T-helper 17 cell (primary cell): ENCODE measurements around the gene KDR. TPM values are rescaled to one million over a fixed set of nuclear protein-coding genes. Genes with fewer than 3 reads are reported as not detected.

Source experiments
- ATAC-seq: fragments of 150-1000 bp; cut with Tn5 transposase; 2 replicates; pipeline ENCODE4 v1.10.0; 2021; ENCODE audit warnings: mild to moderate bottlenecking, moderate library complexity
- DNase-seq, 3 donors: peaks; one replicate each; pipeline versions ENCODE4 v3.0.0 to v3.0.0-alpha.2; 2020 to 2021
- H3K9me3 ChIP-seq: one replicate; pipeline ENCODE4 v1.7.0; 2013; ENCODE audit warnings: low read length, mild to moderate bottlenecking; ENCODE audit not compliant: control insufficient read depth, poor library complexity, severe bottlenecking
- H3K27ac Mint-ChIP-seq: one replicate; pipeline ENCODE4 v1.8.0; 2022; ENCODE audit warnings: mild to moderate bottlenecking, moderate library complexity, mixed read lengths
- H3K27me3 Mint-ChIP-seq: one replicate; pipeline ENCODE4 v1.8.0; 2022; ENCODE audit warnings: mixed read lengths
- H3K36me3 Mint-ChIP-seq: one replicate; pipeline ENCODE4 v1.8.0; 2022; ENCODE audit warnings: low read depth, mixed read lengths
- H3K4me1 Mint-ChIP-seq: one replicate; pipeline ENCODE4 v1.8.0; 2022; ENCODE audit warnings: mild to moderate bottlenecking, mixed read lengths
- H3K4me3 Mint-ChIP-seq: one replicate; pipeline ENCODE4 v1.8.0; 2022; ENCODE audit warnings: mild to moderate bottlenecking, moderate library complexity, mixed read lengths
- total RNA-seq, 4 donors: library from RNA in 2 of 4; stranded (reverse) in 2 of 4; gene quantifications; one replicate each; pipeline ENCODE4 v1.2.3 and lab custom pipeline; 2022 to 2026

The KDR gene
- total RNA-seq, 2 donors from 2014 or later = not detected

DNA sequence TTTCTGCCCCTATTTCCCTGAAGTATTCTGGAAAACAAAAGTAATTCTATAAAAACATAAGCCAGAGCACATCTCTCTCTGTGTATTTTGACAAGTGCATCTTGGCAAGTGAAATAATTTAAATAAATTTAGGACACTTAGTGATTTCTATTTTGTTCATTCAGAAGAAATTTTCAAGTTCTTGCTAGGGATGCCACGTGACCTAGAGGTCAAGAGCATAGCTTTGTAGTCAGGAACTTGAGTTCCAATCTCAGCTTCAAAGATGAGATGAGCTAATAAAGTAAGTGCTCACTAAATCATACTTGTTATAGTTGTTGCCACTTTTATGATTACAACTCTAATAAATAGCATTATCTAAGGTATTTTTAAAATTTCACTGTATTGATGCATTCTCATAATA is 13.8 kb downstream of the KDR start:
- Mint-ChIP-seq H3K27ac (no peak overlapping the region), H3K36me3 (no peaks in the 10 kb centered on the region), H3K4me1 (no peaks in the 10 kb centered on the region), H3K4me3 (no peak overlapping the region), H3K27me3 (no peaks in the 10 kb centered on the region)
- ATAC-seq = no peak
- DNase-seq = no peak
- no peaks in the 10 kb centered on the region for H3K9me3 ChIP-seq

DNA sequence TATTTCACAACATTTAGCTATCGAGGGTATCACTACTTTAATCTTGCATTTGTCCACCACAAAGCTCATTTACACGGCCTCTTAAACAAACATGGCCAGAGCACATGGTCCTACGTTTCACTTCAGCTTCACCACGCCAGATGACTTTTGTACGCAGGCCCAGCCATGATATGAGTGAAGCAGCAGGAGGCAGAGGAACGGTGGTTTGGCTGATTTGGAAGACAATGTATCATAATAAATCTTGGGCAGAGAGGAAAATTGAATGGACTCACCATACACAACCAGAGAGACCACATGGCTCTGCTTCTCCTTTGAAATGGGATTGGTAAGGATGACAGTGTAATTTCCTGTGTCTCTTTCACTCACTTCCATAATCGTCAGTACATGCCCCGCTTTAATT is 15.3 kb downstream of the KDR start:
- no peak for ATAC-seq
- H3K4me1 Mint-ChIP-seq = no peaks in the 10 kb centered on the region
- H3K27ac Mint-ChIP-seq = no peak overlapping the region
- H3K27me3 Mint-ChIP-seq = no peaks in the 10 kb centered on the region
- no peak overlapping the region for H3K4me3 Mint-ChIP-seq
- DNase-seq = no peak
- H3K9me3 ChIP-seq = no peaks in the 10 kb centered on the region
- no peaks in the 10 kb centered on the region for H3K36me3 Mint-ChIP-seq

GRCh38 chr4:55107054-55107453 is 18.3 kb downstream of the KDR start:
- Mint-ChIP-seq H3K27ac (no peak overlapping the region), H3K4me3 (no peak overlapping the region), H3K27me3 (peaks cover 9% of the 10 kb centered on the region), H3K4me1 (no peaks in the 10 kb centered on the region), H3K36me3 (no peaks in the 10 kb centered on the region)
- no peaks in the 10 kb centered on the region for H3K9me3 ChIP-seq
- no peak for DNase-seq
- no peak for ATAC-seq

DNA sequence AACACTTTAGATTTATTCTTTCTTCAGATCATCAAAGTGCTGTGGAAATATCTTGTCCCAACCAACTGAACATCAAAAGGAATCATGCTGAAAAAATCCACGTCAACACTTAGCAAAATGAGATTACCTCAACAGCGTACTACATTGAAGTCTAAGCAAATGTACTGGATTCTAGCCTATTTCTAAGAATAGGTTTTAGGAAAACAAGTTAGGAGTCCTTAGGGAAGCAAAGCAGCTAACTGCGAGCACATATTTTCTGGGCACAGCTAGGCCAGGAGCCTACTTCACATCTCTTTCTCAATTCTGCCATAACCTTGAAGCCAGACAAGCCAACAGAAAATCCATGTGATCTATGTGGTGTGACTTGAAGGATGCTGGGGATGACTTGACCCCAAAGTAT is 22.2 kb downstream of the KDR start:
- H3K9me3 ChIP-seq = no peaks in the 10 kb centered on the region
- peaks cover 12% of the 10 kb centered on the region for H3K27me3 Mint-ChIP-seq
- H3K4me3 Mint-ChIP-seq = no peak overlapping the region
- H3K4me1 Mint-ChIP-seq = no peaks in the 10 kb centered on the region
- H3K36me3 Mint-ChIP-seq = no peaks in the 10 kb centered on the region
- H3K27ac Mint-ChIP-seq = no peak overlapping the region
- no peak for ATAC-seq
- DNase-seq = no peak

DNA sequence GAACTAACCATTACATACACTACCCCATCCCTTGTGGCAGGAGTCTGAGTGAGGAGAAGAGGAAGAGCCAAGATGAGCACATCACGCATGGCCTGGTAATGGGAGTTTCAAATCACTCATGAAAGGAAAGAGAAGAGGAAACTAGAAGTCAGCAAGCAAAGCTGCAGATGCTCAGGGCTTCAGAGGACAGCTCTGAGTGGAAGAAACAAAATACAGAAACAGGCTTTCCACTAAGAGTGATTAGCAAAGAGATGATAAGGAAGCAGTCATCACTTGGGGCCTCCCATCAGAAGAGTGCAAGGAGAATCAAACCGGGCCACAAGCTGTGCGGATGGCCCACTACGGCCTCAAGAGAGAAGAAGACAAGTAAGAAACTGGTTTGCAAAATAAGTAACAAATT is 25.6 kb downstream of the KDR start:
- ATAC-seq (no peak), DNase-seq (no peak)
- H3K9me3 ChIP-seq = no peaks in the 10 kb centered on the region
- peaks cover 2% of the 10 kb centered on the region for H3K4me1 Mint-ChIP-seq
- H3K27ac Mint-ChIP-seq = no peak overlapping the region
- peaks cover 15% of the 10 kb centered on the region for H3K27me3 Mint-ChIP-seq
- no peaks in the 10 kb centered on the region for H3K36me3 Mint-ChIP-seq
- no peak overlapping the region for H3K4me3 Mint-ChIP-seq

DNA sequence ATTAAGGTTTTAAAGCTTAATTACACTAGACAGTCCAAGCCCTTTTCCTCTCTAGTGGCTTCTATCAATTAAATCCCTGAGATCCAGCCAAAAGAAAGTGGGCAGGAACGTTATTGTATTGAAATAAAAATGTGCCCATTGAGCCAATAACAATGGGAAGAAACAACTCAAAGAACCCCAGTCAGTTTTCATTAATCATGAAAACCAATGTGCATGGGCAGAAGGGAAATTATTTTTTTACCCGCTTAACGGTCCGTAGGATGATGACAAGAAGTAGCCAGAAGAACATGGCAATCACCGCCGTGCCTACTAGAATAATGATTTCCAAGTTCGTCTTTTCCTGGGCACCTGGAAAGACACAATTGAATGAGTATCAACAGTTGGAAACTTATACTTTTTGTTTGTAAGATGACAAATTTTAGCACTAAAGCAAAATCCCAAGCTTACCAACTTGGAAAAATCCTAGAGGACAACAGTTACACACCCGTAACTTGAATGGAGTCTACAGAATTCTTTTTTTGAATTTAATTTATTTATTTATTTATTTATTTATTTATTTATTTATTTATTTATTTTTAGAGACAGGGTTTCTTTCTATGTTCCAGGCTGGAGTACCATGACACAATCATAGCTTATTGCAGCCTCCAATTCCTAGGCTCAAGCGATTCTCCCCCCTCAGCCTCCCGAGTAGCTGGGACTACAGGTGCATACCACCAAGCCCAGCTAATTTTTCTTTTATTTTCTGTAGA is 26.8 kb downstream of the KDR start:
- DNase-seq = no peak
- no peak overlapping the region for H3K4me3 Mint-ChIP-seq
- no peaks in the 10 kb centered on the region for H3K36me3 Mint-ChIP-seq
- no peak overlapping the region for H3K27ac Mint-ChIP-seq
- no peak for ATAC-seq
- peaks cover 2% of the 10 kb centered on the region for H3K4me1 Mint-ChIP-seq
- H3K9me3 ChIP-seq = no peaks in the 10 kb centered on the region
- H3K27me3 Mint-ChIP-seq = peaks cover 15% of the 10 kb centered on the region

DNA sequence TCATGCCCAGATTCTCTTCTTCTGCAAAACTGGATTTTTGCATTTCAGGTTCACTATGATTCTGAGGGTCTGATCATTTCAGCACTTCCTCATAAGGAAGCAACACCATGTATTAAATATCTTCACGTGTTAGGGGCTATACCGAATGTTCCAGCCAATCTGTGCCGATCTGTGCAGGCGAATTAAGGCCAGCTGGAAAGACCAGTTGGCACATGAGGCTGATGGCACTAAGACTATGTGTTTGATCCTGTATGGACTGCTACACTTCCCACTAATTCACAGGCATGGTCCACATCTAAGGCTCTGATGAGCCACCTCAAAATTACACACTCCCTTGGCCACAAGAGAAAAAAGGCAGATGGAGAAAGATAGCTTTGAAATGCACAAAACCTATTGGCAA is 28.8 kb downstream of the KDR start:
- Mint-ChIP-seq H3K27ac (no peak overlapping the region), H3K36me3 (no peaks in the 10 kb centered on the region), H3K4me1 (peaks cover 2% of the 10 kb centered on the region), H3K27me3 (peaks cover 5% of the 10 kb centered on the region), H3K4me3 (no peak overlapping the region)
- ATAC-seq (no peak), DNase-seq (no peak)
- H3K9me3 ChIP-seq = no peaks in the 10 kb centered on the region

DNA sequence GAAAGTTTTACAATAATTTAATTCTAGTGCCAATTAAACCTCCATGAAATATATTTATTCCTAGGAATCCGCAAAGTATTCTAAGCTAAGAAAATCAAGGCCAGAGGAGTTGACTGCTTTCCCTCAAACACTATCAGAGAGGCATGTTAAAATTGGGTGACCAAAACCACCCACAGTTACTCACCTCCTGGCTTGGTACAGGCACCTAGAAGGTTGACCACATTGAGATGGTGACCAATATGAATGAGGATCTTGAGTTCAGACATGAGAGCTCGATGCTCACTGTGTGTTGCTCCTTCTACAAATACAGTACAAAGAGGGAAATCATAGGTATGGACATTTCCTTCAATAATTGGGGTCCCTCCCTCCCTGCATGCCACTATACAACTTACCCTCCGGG is 29.4 kb downstream of the KDR start:
- H3K4me1 Mint-ChIP-seq = peaks cover 2% of the 10 kb centered on the region
- no peak overlapping the region for H3K4me3 Mint-ChIP-seq
- no peaks in the 10 kb centered on the region for H3K9me3 ChIP-seq
- ATAC-seq = no peak
- H3K36me3 Mint-ChIP-seq = no peaks in the 10 kb centered on the region
- peaks cover 5% of the 10 kb centered on the region for H3K27me3 Mint-ChIP-seq
- no peak overlapping the region for H3K27ac Mint-ChIP-seq
- no peak for DNase-seq

DNA sequence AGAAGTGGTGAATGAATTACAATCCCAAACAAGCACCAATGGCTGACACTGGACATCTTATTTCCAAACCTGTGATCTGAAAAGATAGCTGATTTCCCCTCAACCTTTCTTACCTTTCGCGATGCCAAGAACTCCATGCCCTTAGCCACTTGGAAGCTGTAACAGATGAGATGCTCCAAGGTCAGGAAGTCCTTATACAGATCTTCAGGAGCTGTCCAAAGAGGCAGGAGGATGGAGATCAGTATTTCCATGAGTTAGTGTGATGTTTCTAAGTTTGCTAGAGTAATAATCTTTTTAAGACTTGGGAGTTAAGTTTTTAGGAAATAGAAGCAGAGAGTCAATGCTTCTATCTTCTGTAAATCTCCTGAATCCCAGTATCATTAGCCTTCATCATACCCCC is 32.9 kb downstream of the KDR start:
- no peaks in the 10 kb centered on the region for H3K9me3 ChIP-seq
- H3K36me3 Mint-ChIP-seq = no peaks in the 10 kb centered on the region
- H3K4me3 Mint-ChIP-seq = no peak overlapping the region
- H3K27me3 Mint-ChIP-seq = peaks cover 5% of the 10 kb centered on the region
- ATAC-seq (no peak), DNase-seq (no peak)
- H3K4me1 Mint-ChIP-seq = peaks cover 2% of the 10 kb centered on the region
- no peak overlapping the region for H3K27ac Mint-ChIP-seq

- Mint-ChIP-seq H3K4me1 (no peaks in the 10 kb centered on the region), H3K27ac (no peak overlapping the region), H3K27me3 (peaks cover 9% of the 10 kb centered on the region), H3K36me3 (no peaks in the 10 kb centered on the region), H3K4me3 (no peak overlapping the region)
- H3K9me3 ChIP-seq = no peaks in the 10 kb centered on the region
- DNase-seq (no peak), ATAC-seq (no peak)
Measured at GRCh38 chr4:55089916-55090315, 35.5 kb downstream of the KDR start.

- Mint-ChIP-seq H3K27ac (no peak overlapping the region), H3K36me3 (no peaks in the 10 kb centered on the region), H3K4me3 (no peak overlapping the region), H3K27me3 (peaks cover 20% of the 10 kb centered on the region), H3K4me1 (no peaks in the 10 kb centered on the region)
- ATAC-seq (no peak), DNase-seq (no peak)
- no peaks in the 10 kb centered on the region for H3K9me3 ChIP-seq
Measured at GRCh38 chr4:55087913-55088260, 37.5 kb downstream of the KDR start.

DNA sequence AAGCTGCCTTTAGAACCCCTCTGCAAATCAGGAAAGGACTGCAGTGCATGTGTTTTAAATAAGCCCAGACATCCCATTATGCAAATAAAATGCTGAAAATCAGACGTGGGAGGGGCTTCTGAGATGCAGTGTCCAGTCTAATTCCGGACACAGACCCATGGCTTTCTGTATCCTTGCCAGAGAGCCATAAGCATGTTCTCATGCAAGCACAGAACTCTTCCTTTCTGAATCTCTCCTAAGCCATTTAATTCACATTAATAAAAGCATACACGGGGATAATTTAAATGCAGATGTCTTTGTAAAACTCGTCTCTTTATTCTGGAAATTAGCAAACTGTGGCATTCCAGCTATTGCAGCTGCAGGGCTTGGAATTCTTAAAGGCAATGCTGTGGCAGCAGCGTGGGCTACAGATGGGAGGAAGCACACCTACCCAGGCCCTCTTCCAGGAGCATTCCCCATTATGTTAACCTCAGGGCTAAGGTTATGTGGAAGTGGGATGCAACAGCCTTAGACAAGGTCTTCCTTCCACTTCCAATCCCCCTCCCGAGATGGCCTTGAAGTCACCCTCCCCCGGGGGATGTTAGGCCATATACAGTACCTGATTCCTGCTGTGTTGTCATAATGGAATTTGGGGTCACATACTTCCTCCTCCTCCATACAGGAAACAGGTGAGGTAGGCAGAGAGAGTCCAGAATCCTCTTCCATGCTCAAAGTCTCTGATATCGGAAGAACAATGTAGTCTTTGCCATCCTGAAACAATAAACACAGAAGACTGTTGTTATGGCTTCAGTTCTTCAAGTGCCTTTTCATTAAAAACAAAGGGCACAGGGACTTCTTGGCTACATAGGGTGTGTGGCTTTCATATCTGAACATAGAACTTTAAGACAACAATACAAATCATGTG is 38.1 kb downstream of the KDR start:
- no peaks in the 10 kb centered on the region for H3K9me3 ChIP-seq
- peaks cover 26% of the 10 kb centered on the region for H3K27me3 Mint-ChIP-seq
- H3K4me1 Mint-ChIP-seq = no peaks in the 10 kb centered on the region
- ATAC-seq = no peak
- H3K36me3 Mint-ChIP-seq = no peaks in the 10 kb centered on the region
- no peak overlapping the region for H3K27ac Mint-ChIP-seq
- no peak overlapping the region for H3K4me3 Mint-ChIP-seq
- DNase-seq = no peak

DNA sequence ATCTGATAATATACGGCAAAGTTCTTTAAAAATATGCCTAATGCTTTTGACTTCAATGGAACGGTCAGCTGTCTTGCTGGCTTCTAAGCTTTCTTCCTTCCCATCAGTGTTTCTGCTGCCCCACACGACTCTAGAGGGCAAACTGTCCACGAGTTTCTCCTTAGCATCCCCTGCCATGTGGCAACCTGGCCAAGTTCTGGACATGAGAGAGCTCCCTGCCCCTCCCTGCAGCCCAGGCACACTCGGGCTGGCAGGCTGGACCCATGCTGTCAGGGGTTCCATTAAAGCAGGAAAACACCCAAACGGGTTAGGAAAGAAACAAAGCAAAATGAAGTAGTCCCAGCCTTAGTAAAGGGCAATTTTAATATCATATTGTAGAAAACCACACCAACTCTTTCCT is 38.8 kb downstream of the KDR start:
- Mint-ChIP-seq H3K27me3 (peaks cover 31% of the 10 kb centered on the region), H3K4me3 (no peak overlapping the region), H3K36me3 (no peaks in the 10 kb centered on the region), H3K4me1 (no peaks in the 10 kb centered on the region), H3K27ac (no peak overlapping the region)
- DNase-seq (no peak), ATAC-seq (no peak)
- H3K9me3 ChIP-seq = no peaks in the 10 kb centered on the region

DNA sequence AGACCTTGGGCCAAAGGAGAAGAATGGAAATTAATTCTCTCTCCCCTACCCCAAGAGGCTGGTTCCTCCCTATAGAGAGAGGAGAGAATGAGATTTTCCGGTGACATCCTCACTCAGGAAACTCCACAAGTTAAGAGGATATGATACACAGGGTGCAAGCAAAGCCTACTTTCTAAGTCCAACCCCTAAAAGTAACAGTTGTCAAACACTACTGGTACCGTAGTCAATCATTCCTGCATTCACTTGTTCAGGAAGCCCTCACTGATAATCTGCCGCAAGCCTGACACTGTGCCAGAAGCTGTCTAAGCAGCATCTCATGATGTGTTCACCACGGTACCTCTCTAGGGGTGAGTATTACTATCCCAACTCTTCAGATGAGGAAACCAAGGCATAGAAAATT is 41.7 kb downstream of the KDR start:
- H3K9me3 ChIP-seq = no peaks in the 10 kb centered on the region

More for the DNA sequence above, 41.7 kb downstream of the KDR start:
- ATAC-seq (no peak), DNase-seq (no peak)
- Mint-ChIP-seq H3K4me3 (no peak overlapping the region), H3K36me3 (no peaks in the 10 kb centered on the region), H3K27me3 (peaks cover 37% of the 10 kb centered on the region), H3K27ac (no peak overlapping the region), H3K4me1 (no peaks in the 10 kb centered on the region)
